Femur (tissue), 1 donor: Measurements from ENCODE around the gene DLEC1.

Source experiments
- DNase-seq: peaks from one replicate; pipeline ENCODE4 v3.0.0-alpha.2; 2017

The DLEC1 gene

GRCh38 chr3:38164952-38165721 lies 126.1 kb downstream of the DLEC1 start, which contains the start of gene OXSR1:
TSS of gene OXSR1 (plus strand) at chr3:38165537. CDS start at chr3:38165877, 340 bp downstream.
- peak; percentile 99 for DNase-seq

- DNase-seq, result no peak
Measured at GRCh38 chr3:38165722-38166387, 126.8 kb downstream of the DLEC1 start.

- DNase-seq, result no peak
Measured at GRCh38 chr3:38167591-38167990, 128.6 kb downstream of the DLEC1 start.

- no peak for DNase-seq
Measured at GRCh38 chr3:38168151-38169026, 129.4 kb downstream of the DLEC1 start.

DNA sequence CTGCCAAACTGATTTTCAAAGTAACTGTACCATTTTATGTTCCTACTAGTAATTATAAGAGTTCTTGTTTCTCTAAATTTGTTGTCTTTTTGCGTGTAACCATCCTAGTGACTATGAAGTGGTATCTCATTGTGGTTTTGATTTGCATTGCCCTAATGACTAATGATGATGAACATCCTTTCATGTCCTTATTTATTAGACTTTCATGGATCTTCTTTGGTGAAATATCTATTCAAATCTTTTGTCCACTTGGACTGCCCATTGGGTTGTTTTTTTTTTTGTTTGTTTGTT lies 130.0 kb downstream of the DLEC1 start:
- DNase-seq, result no peak

DNA sequence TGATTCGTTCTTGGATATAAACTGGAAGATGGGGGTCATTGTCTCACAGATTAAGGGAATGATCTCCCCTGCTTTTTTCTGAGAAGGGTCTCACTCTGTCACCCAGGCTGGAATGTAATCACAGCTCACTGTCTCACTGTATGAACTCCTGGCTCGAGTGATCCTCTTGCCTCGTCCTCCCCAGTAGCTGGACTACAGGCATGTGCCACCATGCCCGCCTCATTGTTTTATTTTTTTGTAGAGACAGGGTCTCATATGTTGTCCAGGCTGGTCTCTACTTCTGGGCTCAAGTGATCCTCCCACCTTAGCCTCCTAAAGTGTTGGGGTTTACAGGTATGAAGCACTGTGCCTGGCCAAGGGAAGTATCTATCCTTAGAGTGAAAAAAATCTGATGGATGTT lies 131.7 kb downstream of the DLEC1 start:
- no peak for DNase-seq

GRCh38 chr3:38171622-38172021 lies 132.6 kb downstream of the DLEC1 start:
- no peak for DNase-seq
